ENCODE data around the gene MKS1. TPM values are rescaled to one million over a fixed set of nuclear protein-coding genes. Genes with fewer than 3 reads are reported as not detected.

The MKS1 gene
- total RNA-seq, 1 experiment from 2014 or later: 29.8 TPM

GRCh38 chr17:58158181-58158580 is 60.9 kb downstream of the MKS1 start (continued):
- TF ChIP-seq SIN3A (IDR thresholded peaks at IDR 0.05; ENCODE audit: low read depth): no peak
- TF ChIP-seq SP1 (IDR thresholded peaks at IDR 0.05; ENCODE audit: low read depth): no peak
- TF ChIP-seq POLR2A (IDR thresholded peaks at IDR 0.05; ENCODE audit: borderline replicate concordance, extremely low read depth, insufficient read depth, insufficient read length): no peak

- intact Hi-C loops (cut with micrococcal nuclease): no loop called here
- BruUV-seq (replicated peaks): no TSS peak
- no peak overlapping the region for H3K4me3 ChIP-seq (replicated peaks in 1 of 2; ENCODE audit: low read depth in 1 of 2, low read length in 2 of 2)
- POLR2A ChIA-PET: no interaction called here
- H3K4me1 ChIP-seq (ENCODE audit: control insufficient read depth in 1 of 2, insufficient read depth in 2 of 2, low read length in 2 of 2): no peaks in the 10 kb centered on the region
- no peaks in the 10 kb centered on the region for H3K79me2 ChIP-seq (ENCODE audit: insufficient read depth, low read length)
- CTCF ChIA-PET: no interaction called here
- peaks cover 58% of the 10 kb centered on the region for H3K27me3 ChIP-seq (ENCODE audit: insufficient read depth, low read length)
- TF ChIP-seq ZNF274 (IDR thresholded peaks at IDR 0.05; ENCODE audit: low read depth, low read length) (no peak), SIN3A (IDR thresholded peaks at IDR 0.05; ENCODE audit: low read depth) (no peak), EZH2 (IDR thresholded peaks at IDR 0.05) (no peak), POLR2AphosphoS5 (IDR thresholded peaks at IDR 0.05; ENCODE audit: low read depth, low read length) (no peak), SRF (IDR thresholded peaks at IDR 0.05; ENCODE audit: low read depth) (no peak), TCF7L2 (IDR thresholded peaks at IDR 0.05; ENCODE audit: borderline replicate concordance, extremely low read depth, insufficient read depth, insufficient read length) (no peak), POLR2A (IDR thresholded peaks at IDR 0.05; ENCODE audit: borderline replicate concordance, extremely low read depth, insufficient read depth, insufficient read length) (no peak), JUND (IDR thresholded peaks at IDR 0.05) (no peak), ZFX (IDR thresholded peaks at IDR 0.05) (no peak), EGR1 (IDR thresholded peaks at IDR 0.05; ENCODE audit: low read depth) (no peak), ELF1 (IDR thresholded peaks at IDR 0.05; ENCODE audit: borderline replicate concordance, low read depth) (no peak), EZH2phosphoT487 (IDR thresholded peaks at IDR 0.05; ENCODE audit: borderline replicate concordance) (no peak), CBX3 (IDR thresholded peaks at IDR 0.05; ENCODE audit: low read depth) (no peak), FOSL1 (IDR thresholded peaks at IDR 0.05; ENCODE audit: low read depth) (no peak), YY1 (IDR thresholded peaks at IDR 0.05; ENCODE audit: extremely low read depth, insufficient replicate concordance, low read depth, low read length) (no peak), ZBTB33 (IDR thresholded peaks at IDR 0.05; ENCODE audit: extremely low read depth, insufficient replicate concordance, low read length) (no peak)
- TF ChIP-seq, protein P1, sequence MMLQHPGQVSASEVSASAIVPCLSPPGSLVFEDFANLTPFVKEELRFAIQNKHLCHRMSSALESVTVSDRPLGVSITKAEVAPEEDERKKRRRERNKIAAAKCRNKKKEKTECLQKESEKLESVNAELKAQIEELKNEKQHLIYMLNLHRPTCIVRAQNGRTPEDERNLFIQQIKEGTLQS (IDR thresholded peaks at IDR 0.05): no peak
- no peaks in the 10 kb centered on the region for H4K20me1 ChIP-seq (ENCODE audit: insufficient read depth)
- no peaks in the 10 kb centered on the region for H3K9me2 ChIP-seq (ENCODE audit: insufficient read depth)
- H3K4me2 ChIP-seq (ENCODE audit: low read length): no peak overlapping the region
- RAD21 ChIA-PET (ENCODE audit: low non-redundant PET in 1 of 2, low total read pairs in 2 of 2, uncharacterized antibody in 2 of 2, unreplicated experiment in 2 of 2): no interaction called here
- DNase-seq (ENCODE audit: low read depth, low spot score) (no peak), ATAC-seq (no peak)
- H2AFZ ChIP-seq (ENCODE audit: low read depth, low read length, poor library complexity, severe bottlenecking): no peak overlapping the region
- H3K36me3 ChIP-seq (ENCODE audit: control insufficient read depth in 1 of 2, insufficient read depth in 2 of 2, low read length in 2 of 2): no peaks in the 10 kb centered on the region
- no peak overlapping the region for H3K27ac ChIP-seq (ENCODE audit: low read depth, low read length)
- no peaks in the 10 kb centered on the region for H3K9me3 ChIP-seq (ENCODE audit: control insufficient read depth in 1 of 2, insufficient read depth in 1 of 2, low read depth in 1 of 2, low read length in 2 of 2)
- H3K9ac ChIP-seq (ENCODE audit: low read length): no peak overlapping the region
These were observed 61.9 kb downstream of the MKS1 start for GRCh38 chr17:58156839-58157803.

All from HCT116 (cell line).